COLO829 (cell line): Measurements from ENCODE around the gene AUP1.
A peak's percentile ranks its signal among the peaks of the same experiment; 100 is the strongest.
"Not testable (repeated sequence)": the region's sequence is repeated elsewhere in the genome, so short reads cannot be mapped to it uniquely, and the experiment has no call there.

Experiments
- DNase-seq: peaks from one replicate; pipeline ENCODE4 v3.0.0; 2012; ENCODE audit warnings: low spot score

The AUP1 gene

GRCh38 chr2:74498500-74499266, 30.8 kb downstream of the AUP1 start:
- DNase-seq, result no peak

GRCh38 chr2:74497777-74498499, 31.6 kb downstream of the AUP1 start:
- DNase-seq, result no peak

- DNase-seq, result no peak
Measured at GRCh38 chr2:74496997-74497776, 32.3 kb downstream of the AUP1 start.

- DNase-seq, result no peak
Measured at GRCh38 chr2:74495440-74495839, 34.1 kb downstream of the AUP1 start.

GRCh38 chr2:74493546-74493945, 36.0 kb downstream of the AUP1 start:
- DNase-seq, result no peak

DNA sequence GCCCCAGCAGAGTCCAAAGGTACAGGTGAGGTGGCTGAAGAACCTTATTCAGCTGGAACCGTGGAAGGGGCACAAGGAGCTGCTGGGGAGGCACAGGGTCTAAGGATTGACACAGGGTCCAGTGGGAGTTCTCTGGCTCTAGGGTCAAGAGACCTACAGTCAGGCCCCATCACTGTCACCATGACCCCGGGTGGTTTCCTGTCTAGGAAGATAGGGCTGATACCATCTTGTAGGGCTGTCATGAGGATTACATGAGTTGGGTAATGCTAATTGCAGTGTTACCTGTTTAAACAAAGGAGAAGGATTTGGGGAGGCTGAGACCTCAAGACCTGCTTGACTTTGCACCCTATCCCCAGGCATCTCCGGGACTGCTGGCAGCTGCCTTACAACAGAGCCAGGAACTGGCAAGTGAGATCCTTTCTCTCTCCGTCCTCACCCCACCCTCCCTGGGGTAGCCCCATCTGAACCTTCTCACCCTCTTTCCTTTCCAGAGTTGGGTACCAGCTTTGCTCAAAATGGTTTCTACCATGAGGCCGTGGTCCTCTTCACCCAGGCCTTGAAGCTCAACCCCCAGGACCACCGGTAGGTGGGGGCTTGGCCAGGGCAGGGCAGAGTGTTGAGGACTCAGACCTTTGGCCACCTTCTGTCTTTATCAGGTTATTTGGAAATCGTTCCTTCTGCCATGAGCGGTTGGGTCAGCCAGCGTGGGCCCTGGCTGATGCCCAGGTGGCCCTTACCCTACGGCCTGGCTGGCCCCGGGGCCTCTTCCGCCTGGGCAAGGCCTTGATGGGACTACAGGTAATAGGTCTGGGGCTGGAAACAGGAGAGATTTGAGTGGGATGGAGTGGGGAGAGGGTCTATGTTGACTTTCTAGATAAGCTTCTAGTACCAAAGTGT, 37.6 kb downstream of the AUP1 start:
- no peak for DNase-seq

DNA sequence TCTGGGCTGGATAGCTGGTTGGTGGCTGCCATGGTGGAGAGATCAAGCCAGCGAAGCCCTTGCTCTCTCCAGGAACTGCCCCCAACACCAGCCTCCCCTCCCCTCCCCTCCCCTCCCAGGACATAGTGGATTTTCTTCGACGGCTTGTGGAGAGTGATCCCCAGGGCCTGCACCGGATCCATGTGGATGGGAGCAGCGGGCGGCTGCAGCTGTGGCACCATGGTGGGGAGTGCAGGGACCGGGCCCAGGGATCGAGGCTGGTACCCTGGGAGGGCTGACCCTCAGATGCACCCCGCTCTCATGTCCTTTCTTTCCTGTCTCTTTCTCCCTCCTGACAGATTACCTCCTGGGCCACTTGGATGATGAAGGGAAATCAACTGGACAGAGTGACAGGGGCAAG, 39.6 kb downstream of the AUP1 start:
- DNase-seq, result no peak

GRCh38 chr2:74488643-74489481, 40.6 kb downstream of the AUP1 start:
- DNase-seq, result no peak

DNA sequence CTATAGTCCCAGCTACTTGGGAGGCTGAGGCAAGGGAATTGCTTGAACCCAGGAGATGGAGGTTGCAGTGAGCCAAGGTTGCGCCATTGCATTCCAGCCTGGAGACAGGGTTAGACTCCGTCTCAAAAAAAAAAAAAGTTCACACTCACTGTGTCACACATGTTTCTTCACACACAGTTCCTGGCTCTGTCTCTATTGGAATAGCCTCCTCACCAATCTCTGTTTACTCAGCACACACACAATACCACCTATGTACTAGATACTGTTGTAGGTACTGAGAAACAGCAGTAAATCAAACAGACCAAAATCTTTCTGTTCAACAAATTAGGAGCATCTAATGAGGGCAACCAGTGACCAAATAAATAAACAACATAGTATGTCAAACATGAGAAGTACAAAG, 43.4 kb downstream of the AUP1 start:
- no peak for DNase-seq

- not testable (repeated sequence) for DNase-seq
Measured at GRCh38 chr2:74483675-74484164, 45.8 kb downstream of the AUP1 start.

GRCh38 chr2:74482801-74483674, 46.5 kb downstream of the AUP1 start, which contains the start of the genes CCDC142 and TTC31:
Gene CCDC142 (minus strand): TSS chr2:74482998. CDS start chr2:74482837, 161 bp downstream.
Gene TTC31 (plus strand): TSS chr2:74483081. CDS start chr2:74483096, 15 bp downstream.
- DNase-seq, result peak; percentile 89

- no peak for DNase-seq
Measured at GRCh38 chr2:74481961-74482800, 47.3 kb downstream of the AUP1 start.

GRCh38 chr2:74481431-74481830, 48.1 kb downstream of the AUP1 start:
- DNase-seq, result no peak
